SHP77 treated with DMSO at 0.1 percent for 48 hours (cell line): Measurements from ENCODE around the gene ZFYVE28.

Source experiments
- DNase-seq: peaks from one replicate; lab custom pipeline; 2025; lab: John Stamatoyannopoulos, UW

ZFYVE28 gene

GRCh38 chr4:2353222-2354107 is 65.0 kb downstream of the ZFYVE28 start:
- DNase-seq, result no peak

GRCh38 chr4:2352729-2353221 is 65.7 kb downstream of the ZFYVE28 start:
- DNase-seq, result no peak

DNA sequence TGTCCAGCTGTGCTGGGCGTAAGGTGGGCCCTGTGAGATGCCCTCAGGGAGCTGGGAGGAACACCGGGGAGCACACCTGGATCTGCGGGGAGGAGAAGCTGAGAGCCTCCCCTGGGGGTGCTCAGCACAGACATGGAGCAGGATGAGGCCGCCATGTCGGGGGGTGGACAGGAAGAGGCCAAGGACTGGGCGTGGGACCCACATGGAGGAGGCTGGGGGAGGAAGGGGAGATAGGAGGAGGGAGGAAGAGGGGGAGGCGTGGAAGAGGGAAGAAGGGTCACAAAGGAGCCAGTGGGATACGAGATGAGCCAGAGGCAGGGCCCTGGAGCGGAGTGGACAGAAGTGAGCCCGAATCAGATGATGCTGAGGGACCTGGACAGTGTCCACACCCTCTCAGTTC is 66.3 kb downstream of the ZFYVE28 start:
- no peak for DNase-seq

DNA sequence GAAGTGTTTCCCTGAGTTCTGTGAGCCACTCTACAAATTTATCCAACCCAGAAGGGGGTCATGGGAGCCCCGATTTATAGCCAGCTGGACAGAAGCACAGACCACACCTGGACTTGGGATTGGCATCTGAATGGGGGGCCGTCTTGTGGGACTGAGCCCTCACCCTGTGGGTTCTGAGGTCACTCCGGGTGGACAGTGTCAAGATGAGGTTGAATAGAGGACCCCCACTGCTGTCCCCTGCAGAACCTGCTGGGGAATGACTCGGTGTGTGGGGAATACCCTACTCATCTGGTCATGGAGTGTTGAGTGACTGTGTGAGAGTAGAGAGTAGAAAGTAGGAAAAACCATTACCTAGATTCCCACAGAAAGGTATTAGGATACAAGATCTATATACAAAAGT is 67.5 kb downstream of the ZFYVE28 start:
- no peak for DNase-seq

GRCh38 chr4:2348786-2349185 is 69.7 kb downstream of the ZFYVE28 start:
- no peak for DNase-seq

DNA sequence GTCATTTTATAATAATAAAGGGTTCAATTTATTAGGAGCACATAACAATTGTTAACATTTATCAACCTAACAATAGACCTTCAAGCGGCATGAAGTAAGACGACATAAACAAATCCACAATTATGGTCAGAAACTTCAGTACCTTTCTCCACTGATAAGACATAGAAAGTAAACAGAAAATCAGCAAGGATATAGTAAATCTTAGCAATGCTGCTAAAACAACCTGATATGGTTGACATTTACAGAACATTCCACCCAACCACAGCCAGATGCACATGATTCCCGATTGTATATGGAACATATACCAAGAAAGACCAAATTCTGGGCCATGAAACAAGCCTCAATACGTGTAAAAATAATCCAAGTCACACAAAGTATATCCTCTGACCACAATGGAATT is 71.3 kb downstream of the ZFYVE28 start:
- DNase-seq, result no peak

- DNase-seq, result no peak
Observed at GRCh38 chr4:2343476-2343875, 75.0 kb downstream of the ZFYVE28 start.

- DNase-seq, result no peak
Observed at GRCh38 chr4:2341911-2342652, 76.4 kb downstream of the ZFYVE28 start.

- no peak for DNase-seq
Observed at GRCh38 chr4:2341261-2341841, 77.1 kb downstream of the ZFYVE28 start.

GRCh38 chr4:2340272-2341061 is 78.0 kb downstream of the ZFYVE28 start:
- DNase-seq, result no peak

DNA sequence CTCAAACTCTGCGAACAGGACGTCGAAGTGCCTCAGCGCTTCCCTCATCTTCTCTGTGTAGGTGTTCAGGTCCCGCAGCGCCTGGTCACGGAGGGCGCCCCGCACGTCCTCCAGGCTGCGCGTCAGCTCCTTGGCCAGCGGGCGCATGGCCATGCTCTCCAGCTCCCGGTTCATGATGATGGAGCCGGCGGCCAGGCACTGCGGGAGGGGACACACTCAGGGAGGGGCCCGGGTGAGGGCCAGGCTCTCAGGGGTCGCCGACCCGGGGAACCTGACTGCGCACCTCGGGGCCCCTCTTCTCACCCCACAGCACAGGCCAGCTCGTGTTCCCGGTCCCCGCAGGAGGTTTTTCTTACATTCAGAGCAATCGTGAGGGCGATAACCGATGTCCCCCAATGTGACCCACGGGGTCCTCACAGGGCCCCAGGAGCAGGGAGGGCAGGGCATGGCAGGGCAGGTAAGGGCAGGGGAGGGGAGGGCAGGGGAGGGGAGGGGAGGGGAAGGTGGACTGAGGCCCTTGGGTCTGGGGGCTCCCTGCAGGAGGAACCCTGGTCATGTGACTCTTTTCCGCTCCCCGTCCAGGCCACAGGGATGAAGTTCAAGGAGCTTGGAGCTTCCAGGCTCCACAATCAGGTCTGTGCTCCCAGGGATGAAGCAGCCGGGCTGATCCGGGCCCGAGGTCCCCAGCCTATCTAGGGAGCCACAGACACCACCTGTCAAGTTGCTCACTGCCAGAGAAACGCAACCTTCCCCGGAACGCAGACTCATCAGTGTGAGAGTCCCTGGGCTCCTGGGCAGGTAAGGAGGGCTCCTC is 78.8 kb downstream of the ZFYVE28 start:
- no peak for DNase-seq

DNA sequence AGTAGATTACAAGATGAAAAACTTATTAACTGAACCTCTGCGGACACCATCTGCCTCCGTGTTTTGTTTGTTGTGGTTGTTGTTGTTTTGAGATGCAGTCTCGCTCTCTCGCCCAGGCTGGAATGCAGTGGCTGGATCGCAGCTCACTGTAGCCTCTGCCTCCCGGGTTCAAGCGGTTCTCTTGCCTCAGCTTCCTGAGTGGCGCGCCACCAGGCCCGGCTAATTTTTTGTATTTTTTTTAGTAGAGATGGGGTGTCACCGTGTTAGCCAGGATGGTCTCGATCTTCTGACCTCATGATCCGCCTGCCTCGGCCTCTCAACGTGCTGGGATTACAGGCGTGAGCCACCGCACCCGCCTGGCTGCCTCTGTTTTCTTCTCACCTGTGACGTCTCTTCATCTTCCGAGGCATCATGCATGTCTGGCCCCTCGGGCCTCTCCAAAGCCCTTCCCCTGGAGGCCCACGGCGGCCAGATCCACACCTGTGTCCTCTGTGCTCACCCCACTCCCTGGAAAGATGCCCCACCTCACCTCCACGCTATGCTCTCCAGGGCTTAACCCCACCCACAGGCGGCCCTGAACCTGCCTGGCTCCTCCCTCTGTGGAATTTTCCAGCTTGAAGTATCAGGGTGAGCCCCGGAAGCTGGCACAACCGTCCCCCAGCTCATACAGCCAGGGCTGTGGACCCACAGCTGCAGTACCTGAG is 79.5 kb downstream of the ZFYVE28 start:
- no peak for DNase-seq

DNA sequence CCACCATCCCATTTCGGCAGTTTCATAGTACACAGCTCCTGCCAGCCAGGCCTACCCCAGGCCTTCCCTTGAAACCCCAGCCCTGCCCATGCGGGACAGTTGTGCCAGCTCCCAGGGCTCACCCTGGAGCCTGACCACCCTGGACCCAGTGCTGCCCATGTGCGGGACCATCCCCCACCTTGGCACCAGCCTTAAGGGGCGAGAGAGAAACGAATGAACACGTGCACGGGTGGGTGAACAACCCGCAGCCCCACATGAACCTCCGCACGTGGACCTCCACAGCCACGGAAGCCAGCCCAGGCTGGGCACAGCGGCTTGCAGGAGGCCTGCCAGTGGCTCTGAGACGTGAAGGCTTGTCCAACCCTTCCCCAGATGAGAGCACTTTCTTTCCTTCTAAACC is 80.5 kb downstream of the ZFYVE28 start:
- no peak for DNase-seq

- no peak for DNase-seq
Observed at GRCh38 chr4:2337131-2337723, 81.2 kb downstream of the ZFYVE28 start.

DNA sequence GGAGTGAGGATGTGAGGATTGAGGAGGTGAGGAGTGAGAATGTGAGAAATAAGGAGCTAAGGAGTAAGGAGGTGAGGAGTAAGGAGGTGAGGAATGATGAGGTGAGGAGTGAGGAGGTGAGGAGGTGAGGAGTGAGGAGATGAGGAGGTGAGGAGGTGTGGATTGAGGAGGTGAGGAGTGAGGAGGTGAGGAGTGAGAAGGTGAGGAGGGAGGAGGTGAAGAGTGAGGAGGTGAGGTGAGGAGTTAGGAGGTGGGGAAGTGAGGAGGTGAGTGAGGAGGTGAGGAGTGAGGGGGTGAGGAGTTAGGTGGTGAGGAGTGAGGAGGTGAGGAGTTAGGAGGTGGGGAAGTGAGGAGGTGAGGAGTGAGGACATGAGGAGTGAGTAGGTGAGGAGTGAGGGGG is 81.8 kb downstream of the ZFYVE28 start:
- DNase-seq, result no peak

DNA sequence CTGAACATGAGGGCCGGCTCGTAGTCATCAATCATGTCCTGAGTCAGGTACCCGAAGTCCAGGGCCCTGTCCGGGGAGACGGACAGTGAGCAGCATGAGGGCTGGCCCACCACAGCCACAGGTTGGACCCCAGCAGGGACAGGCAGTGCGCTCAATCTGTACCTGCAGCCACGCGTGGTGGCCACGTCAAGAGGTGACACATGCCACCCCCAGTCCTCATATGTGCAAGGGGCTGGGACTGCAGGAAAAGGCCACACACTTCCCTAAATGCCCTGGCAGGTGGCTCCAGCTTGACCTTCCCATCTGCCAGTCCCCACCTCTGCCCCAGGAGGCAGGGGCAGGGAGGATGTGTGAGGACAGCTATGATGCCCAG is 82.7 kb downstream of the ZFYVE28 start:
- no peak for DNase-seq

- DNase-seq, result no peak
Observed at GRCh38 chr4:2334826-2335728, 83.4 kb downstream of the ZFYVE28 start.

DNA sequence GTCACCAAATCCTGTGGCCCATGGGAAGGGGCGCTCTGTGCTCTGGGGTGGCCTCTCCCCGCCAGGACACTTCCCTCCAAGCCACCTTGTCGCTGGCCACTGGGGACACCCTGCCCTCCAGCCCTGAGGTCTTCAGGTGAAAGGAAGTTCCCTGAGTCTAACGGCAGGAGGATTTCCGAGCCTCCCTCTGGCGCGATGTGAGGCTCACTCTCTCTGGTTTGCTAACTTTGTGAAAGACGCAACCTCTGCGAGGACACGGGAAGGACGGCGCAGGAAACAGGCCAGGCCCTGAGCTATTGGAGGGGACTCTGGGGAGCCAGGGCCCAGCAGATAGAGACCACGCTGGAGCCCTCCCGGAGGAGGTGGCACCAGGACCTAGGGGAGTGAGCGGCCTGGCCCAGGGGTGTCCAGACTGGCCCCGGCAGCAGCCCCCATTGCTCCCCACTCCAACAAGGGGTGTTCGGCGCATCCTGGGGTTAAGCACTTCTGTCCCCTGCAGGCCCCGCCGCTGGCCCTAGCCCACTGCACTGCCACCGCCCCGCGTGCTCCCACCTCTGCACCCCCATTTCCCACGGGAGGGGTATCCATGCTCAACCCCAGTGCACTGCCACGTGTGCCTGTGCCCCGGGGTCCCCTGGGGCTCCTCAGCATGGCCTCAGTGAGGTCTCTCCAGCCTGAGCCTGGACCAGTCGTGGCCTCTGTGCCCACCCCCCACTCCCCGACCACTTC is 84.4 kb downstream of the ZFYVE28 start:
- no peak for DNase-seq
